Measurements from ENCODE around the gene U2SURP.
A peak's percentile ranks its signal among the peaks of the same experiment; 100 is the strongest.

U2SURP gene

DNA sequence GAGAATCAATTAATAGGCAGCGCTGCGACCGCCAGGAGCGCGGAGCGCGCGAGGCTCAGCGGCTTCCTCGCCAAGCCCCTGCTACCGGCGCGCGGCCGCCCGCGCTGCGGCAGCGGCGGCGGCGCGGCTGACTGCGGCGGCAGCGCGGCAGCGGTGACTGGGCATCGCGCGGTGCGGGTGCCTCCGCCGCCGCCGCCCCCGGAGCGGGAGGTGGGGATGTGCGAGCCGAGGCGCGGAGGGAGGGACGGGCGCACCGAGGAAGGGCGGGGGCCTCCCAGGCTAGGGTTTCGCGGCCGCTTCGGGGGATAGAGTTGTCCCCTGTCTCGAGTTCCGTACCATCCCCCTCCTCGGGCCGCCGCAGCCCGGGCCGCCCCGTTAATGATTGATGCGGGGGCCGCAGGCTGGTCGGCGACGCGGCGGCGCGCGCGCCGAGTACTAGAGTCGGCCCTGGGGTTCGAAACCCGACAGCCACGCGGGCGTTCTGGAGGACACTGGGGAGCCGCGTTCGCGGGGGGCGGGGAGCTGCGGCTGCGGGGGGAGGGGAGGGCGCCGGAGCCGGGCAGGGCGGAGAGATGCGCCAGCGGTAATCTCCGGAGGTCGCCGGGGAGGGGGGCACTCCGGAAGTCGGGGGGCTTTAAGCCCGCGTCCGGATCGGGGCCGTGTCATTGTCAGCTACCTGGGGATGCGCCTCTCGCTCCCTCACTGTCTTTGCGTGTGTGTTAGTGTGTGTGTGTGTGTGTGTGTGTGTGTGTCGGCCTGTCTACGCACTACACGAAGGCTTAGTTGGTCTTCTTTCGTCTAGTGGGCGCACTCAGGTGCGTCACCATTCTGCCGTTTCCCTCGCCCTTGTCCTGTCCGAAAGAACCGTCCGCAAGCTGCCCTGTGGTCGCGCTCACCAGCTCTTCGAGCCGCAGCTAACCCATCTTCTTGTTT lies 37.6 kb upstream of the U2SURP start, which contains the start of gene PAQR9:
Gene PAQR9 (minus strand): TSS at position 159 of the 933 bp plus-strand sequence. CDS start 338 bp downstream, outside the sequence.
- Histone ChIP-seq H3K4me3 (ENCODE audit: insufficient read depth, low read depth, low read length) (peak within 1 kb of the TSS; percentile 48), H3K4me1 (ENCODE audit: control insufficient read depth, insufficient read depth, low read length) (no peaks in the 10 kb centered on the region), H3K27ac (ENCODE audit: insufficient read depth, low read depth, low read length, poor library complexity, severe bottlenecking) (no peak within 1 kb of the TSS), H3K9me3 (ENCODE audit: control insufficient read depth, low read length) (no peaks in the 10 kb centered on the region), H3K36me3 (ENCODE audit: control insufficient read depth, insufficient read depth, low read length) (no peaks in the 10 kb centered on the region), H3K27me3 (ENCODE audit: control insufficient read depth, insufficient read depth, low read length, poor library complexity, severe bottlenecking) (peaks cover 35% of the 10 kb centered on the region)
- WGBS, 2 experiments = 1% methylated on average over 115 to 117 of the region's 117 CpGs

- peaks cover 35% of the 10 kb centered on the region for H3K27me3 ChIP-seq (ENCODE audit: control insufficient read depth, insufficient read depth, low read length, poor library complexity, severe bottlenecking)
- H3K27ac ChIP-seq (ENCODE audit: insufficient read depth, low read depth, low read length, poor library complexity, severe bottlenecking) = no peak overlapping the region
- no peaks in the 10 kb centered on the region for H3K9me3 ChIP-seq (ENCODE audit: control insufficient read depth, low read length)
- no peak overlapping the region for H3K4me3 ChIP-seq (ENCODE audit: insufficient read depth, low read depth, low read length)
- no peaks in the 10 kb centered on the region for H3K36me3 ChIP-seq (ENCODE audit: control insufficient read depth, insufficient read depth, low read length)
- 100% methylated on average over 1 of the region's 3 CpGs; no CpG with 5 or more reads in 1 of the 2 experiments for WGBS, 2 experiments
- no peaks in the 10 kb centered on the region for H3K4me1 ChIP-seq (ENCODE audit: control insufficient read depth, insufficient read depth, low read length)
Measured at GRCh38 chr3:142965581-142965980, 35.8 kb upstream of the U2SURP start.

GRCh38 chr3:142966808-142967207 lies 34.6 kb upstream of the U2SURP start:
- H3K4me1 ChIP-seq (ENCODE audit: control insufficient read depth, insufficient read depth, low read length) = no peaks in the 10 kb centered on the region
- no peak overlapping the region for H3K4me3 ChIP-seq (ENCODE audit: insufficient read depth, low read depth, low read length)
- 89 to 93% methylated on average over 2 of the region's 2 CpGs for WGBS, 2 experiments
- H3K36me3 ChIP-seq (ENCODE audit: control insufficient read depth, insufficient read depth, low read length) = no peaks in the 10 kb centered on the region
- H3K27ac ChIP-seq (ENCODE audit: insufficient read depth, low read depth, low read length, poor library complexity, severe bottlenecking) = no peak overlapping the region
- H3K9me3 ChIP-seq (ENCODE audit: control insufficient read depth, low read length) = no peaks in the 10 kb centered on the region
- peaks cover 33% of the 10 kb centered on the region for H3K27me3 ChIP-seq (ENCODE audit: control insufficient read depth, insufficient read depth, low read length, poor library complexity, severe bottlenecking)

- peaks cover 20% of the 10 kb centered on the region for H3K27me3 ChIP-seq (ENCODE audit: control insufficient read depth, insufficient read depth, low read length, poor library complexity, severe bottlenecking)
- WGBS, 2 experiments = 96 to 97% methylated on average over 4 of the region's 4 CpGs
- H3K27ac ChIP-seq (ENCODE audit: insufficient read depth, low read depth, low read length, poor library complexity, severe bottlenecking) = no peak overlapping the region
- no peaks in the 10 kb centered on the region for H3K4me1 ChIP-seq (ENCODE audit: control insufficient read depth, insufficient read depth, low read length)
- no peaks in the 10 kb centered on the region for H3K9me3 ChIP-seq (ENCODE audit: control insufficient read depth, low read length)
- H3K36me3 ChIP-seq (ENCODE audit: control insufficient read depth, insufficient read depth, low read length) = no peaks in the 10 kb centered on the region
- H3K4me3 ChIP-seq (ENCODE audit: insufficient read depth, low read depth, low read length) = no peak overlapping the region
Measured at GRCh38 chr3:142968319-142969025, 32.9 kb upstream of the U2SURP start.

GRCh38 chr3:142971431-142971830 lies 29.9 kb upstream of the U2SURP start:
- no peaks in the 10 kb centered on the region for H3K36me3 ChIP-seq (ENCODE audit: control insufficient read depth, insufficient read depth, low read length)

GRCh38 chr3:142972092-142972753 lies 29.1 kb upstream of the U2SURP start:
- H3K4me3 ChIP-seq (ENCODE audit: insufficient read depth, low read depth, low read length) = no peak overlapping the region
- 86 to 87% methylated on average over 7 of the region's 7 CpGs for WGBS, 2 experiments

More at GRCh38 chr3:142971431-142971830, 29.9 kb upstream of the U2SURP start:
- no peak overlapping the region for H3K4me3 ChIP-seq (ENCODE audit: insufficient read depth, low read depth, low read length)
- H3K27me3 ChIP-seq (ENCODE audit: control insufficient read depth, insufficient read depth, low read length, poor library complexity, severe bottlenecking) = no peaks in the 10 kb centered on the region
- H3K4me1 ChIP-seq (ENCODE audit: control insufficient read depth, insufficient read depth, low read length) = no peaks in the 10 kb centered on the region
- 88 to 95% methylated on average over 3 of the region's 3 CpGs for WGBS, 2 experiments
- no peaks in the 10 kb centered on the region for H3K9me3 ChIP-seq (ENCODE audit: control insufficient read depth, low read length)
- no peak overlapping the region for H3K27ac ChIP-seq (ENCODE audit: insufficient read depth, low read depth, low read length, poor library complexity, severe bottlenecking)

DNA sequence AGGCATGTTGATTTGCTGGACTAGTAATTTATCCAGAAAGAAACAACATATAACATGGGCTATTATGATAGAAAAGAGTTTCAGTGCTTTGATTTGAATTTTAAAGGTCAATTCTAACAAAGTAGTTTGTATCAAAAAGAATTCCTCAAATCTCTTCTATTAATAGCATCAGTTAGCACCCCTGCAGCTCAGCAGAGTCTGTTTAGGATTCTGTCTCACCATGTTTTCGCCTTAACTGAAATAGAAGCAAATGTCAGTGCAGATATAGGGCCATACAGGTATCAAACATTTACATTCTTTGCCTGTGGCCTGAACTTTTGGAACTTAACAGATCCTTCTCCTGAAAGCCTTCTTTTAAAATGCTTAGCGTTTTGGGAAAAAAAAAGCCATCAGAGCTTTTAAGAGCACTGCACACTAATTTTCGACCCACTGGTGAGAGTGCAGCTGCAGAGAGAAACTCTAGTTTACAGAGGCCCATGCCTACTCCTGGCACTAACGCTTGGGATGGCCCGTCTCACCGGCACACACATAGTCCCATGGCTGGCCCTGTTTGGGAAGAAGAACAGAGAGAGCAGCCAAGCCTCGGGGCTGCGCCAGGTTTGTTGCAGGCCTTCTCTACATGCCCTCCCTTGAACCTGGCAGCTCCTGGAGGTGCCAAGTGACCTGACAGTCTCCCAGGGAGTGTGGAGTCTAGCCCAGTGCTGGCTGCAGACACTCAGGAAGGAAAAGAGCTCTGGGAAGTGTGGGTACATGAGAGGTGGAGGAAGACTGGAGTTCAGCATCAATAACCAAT lies 28.0 kb upstream of the U2SURP start:
- Histone ChIP-seq H3K36me3 (ENCODE audit: control insufficient read depth, insufficient read depth, low read length) (no peaks in the 10 kb centered on the region), H3K9me3 (ENCODE audit: control insufficient read depth, low read length) (no peaks in the 10 kb centered on the region), H3K27ac (ENCODE audit: insufficient read depth, low read depth, low read length, poor library complexity, severe bottlenecking) (no peak overlapping the region), H3K27me3 (ENCODE audit: control insufficient read depth, insufficient read depth, low read length, poor library complexity, severe bottlenecking) (no peaks in the 10 kb centered on the region), H3K4me1 (ENCODE audit: control insufficient read depth, insufficient read depth, low read length) (no peaks in the 10 kb centered on the region), H3K4me3 (ENCODE audit: insufficient read depth, low read depth, low read length) (no peak overlapping the region)
- WGBS, 2 experiments = 93 to 94% methylated on average over 8 of the region's 8 CpGs

More at GRCh38 chr3:142972092-142972753, 29.1 kb upstream of the U2SURP start:
- Histone ChIP-seq H3K4me1 (ENCODE audit: control insufficient read depth, insufficient read depth, low read length) (no peaks in the 10 kb centered on the region), H3K27me3 (ENCODE audit: control insufficient read depth, insufficient read depth, low read length, poor library complexity, severe bottlenecking) (no peaks in the 10 kb centered on the region), H3K36me3 (ENCODE audit: control insufficient read depth, insufficient read depth, low read length) (no peaks in the 10 kb centered on the region), H3K9me3 (ENCODE audit: control insufficient read depth, low read length) (no peaks in the 10 kb centered on the region), H3K27ac (ENCODE audit: insufficient read depth, low read depth, low read length, poor library complexity, severe bottlenecking) (no peak overlapping the region)

- Histone ChIP-seq H3K9me3 (ENCODE audit: control insufficient read depth, low read length) (no peaks in the 10 kb centered on the region), H3K27ac (ENCODE audit: insufficient read depth, low read depth, low read length, poor library complexity, severe bottlenecking) (no peak overlapping the region), H3K4me3 (ENCODE audit: insufficient read depth, low read depth, low read length) (no peak overlapping the region), H3K4me1 (ENCODE audit: control insufficient read depth, insufficient read depth, low read length) (no peaks in the 10 kb centered on the region), H3K27me3 (ENCODE audit: control insufficient read depth, insufficient read depth, low read length, poor library complexity, severe bottlenecking) (no peaks in the 10 kb centered on the region), H3K36me3 (ENCODE audit: control insufficient read depth, insufficient read depth, low read length) (no peaks in the 10 kb centered on the region)
- WGBS, 2 experiments = 92 to 98% methylated on average over 4 of the region's 4 CpGs
Measured at GRCh38 chr3:142975316-142975995, 25.9 kb upstream of the U2SURP start.

All from ectodermal cell (in vitro differentiated cells).